H9 (cell line): Measurements from ENCODE around the gene PCDHGA10. TPM values are rescaled to one million over a fixed set of nuclear protein-coding genes. Genes with fewer than 3 reads are reported as not detected.

Experiments
- DNase-seq: peaks from one replicate; pipeline ENCODE4 v3.0.0-alpha.2; 2017
- H2AFZ ChIP-seq: one replicate; pipeline ENCODE4 v1.6.1; 2013; ENCODE audit warnings: mild to moderate bottlenecking, low read length, control low read depth, moderate library complexity
- H2AK5ac ChIP-seq: 2 replicates; pipeline ENCODE4 v1.6.1; 2013; ENCODE audit warnings: low read length, control low read depth, mixed read lengths; ENCODE audit not compliant: insufficient read length
- H2BK120ac ChIP-seq: one replicate; pipeline ENCODE4 v1.6.1; 2013; ENCODE audit warnings: low read depth, mild to moderate bottlenecking, low read length, control low read depth, inconsistent platforms; ENCODE audit not compliant: poor library complexity, severe bottlenecking
- H2BK12ac ChIP-seq: 2 replicates; pipeline ENCODE4 v1.6.1; 2013; ENCODE audit warnings: low read length, control low read depth, mixed read lengths, low read depth; ENCODE audit not compliant: insufficient read length
- H2BK15ac ChIP-seq: 2 replicates; pipeline ENCODE4 v1.6.1; 2013; ENCODE audit warnings: low read depth, low read length, control low read depth
- H2BK20ac ChIP-seq: one replicate; pipeline ENCODE4 v1.6.1; 2013; ENCODE audit warnings: low read depth, mild to moderate bottlenecking, low read length, control low read depth, inconsistent platforms; ENCODE audit not compliant: poor library complexity, severe bottlenecking
- H2BK5ac ChIP-seq: 2 replicates; pipeline ENCODE4 v1.6.1; 2013; ENCODE audit warnings: low read length, control low read depth, mixed read lengths; ENCODE audit not compliant: insufficient read length
- H3K14ac ChIP-seq: 2 replicates; pipeline ENCODE4 v1.6.1; 2013; ENCODE audit warnings: low read length, control low read depth; ENCODE audit not compliant: insufficient read depth
- H3K18ac ChIP-seq: 2 replicates; pipeline ENCODE4 v1.6.1; 2013; ENCODE audit warnings: low read depth, mild to moderate bottlenecking, mixed read lengths, low read length, control low read depth; ENCODE audit not compliant: insufficient read length
- H3K23ac ChIP-seq: 2 replicates; pipeline ENCODE4 v1.6.1; 2013; ENCODE audit warnings: low read length, control low read depth, mixed read lengths, low read depth; ENCODE audit not compliant: insufficient read length
- H3K23me2 ChIP-seq: 2 replicates; pipeline ENCODE4 v1.6.1; 2013; ENCODE audit warnings: low read depth, mild to moderate bottlenecking, mixed read lengths, low read length, control low read depth; ENCODE audit not compliant: insufficient read length, poor library complexity, severe bottlenecking
- H3K27ac ChIP-seq: 2 replicates; pipeline ENCODE4 v1.5.1; 2013; ENCODE audit warnings: low read length, control low read depth, mixed read lengths, low read depth; ENCODE audit not compliant: insufficient read length
- H3K27me3 ChIP-seq: 2 replicates; pipeline ENCODE4 v1.6.1; 2013; ENCODE audit warnings: low read length, control low read depth, inconsistent platforms; ENCODE audit not compliant: insufficient read depth
- H3K4ac ChIP-seq: 2 replicates; pipeline ENCODE4 v1.6.1; 2013; ENCODE audit warnings: low read depth, mild to moderate bottlenecking, control low read depth, inconsistent platforms, low read length, moderate library complexity
- H3K4me1 ChIP-seq: 2 replicates; pipeline ENCODE4 v1.6.1; 2013; ENCODE audit warnings: low read length, control low read depth, inconsistent platforms; ENCODE audit not compliant: insufficient read depth
- H3K4me2 ChIP-seq: 2 replicates; pipeline ENCODE4 v1.6.1; 2013; ENCODE audit warnings: low read length, control low read depth, mixed read lengths; ENCODE audit not compliant: insufficient read length, insufficient read depth
- H3K56ac ChIP-seq: 2 replicates; pipeline ENCODE4 v1.6.1; 2013; ENCODE audit warnings: low read depth, mild to moderate bottlenecking, mixed read lengths, low read length, control low read depth; ENCODE audit not compliant: insufficient read length
- H3K79me1 ChIP-seq: 2 replicates; pipeline ENCODE4 v1.6.1; 2013; ENCODE audit warnings: low read depth, mild to moderate bottlenecking, moderate library complexity, low read length, control low read depth, inconsistent platforms; ENCODE audit not compliant: insufficient read depth, poor library complexity, severe bottlenecking
- H3K79me2 ChIP-seq: 2 replicates; pipeline ENCODE4 v1.6.1; 2013; ENCODE audit warnings: low read length, control low read depth, inconsistent platforms; ENCODE audit not compliant: insufficient read depth
- H3K9ac ChIP-seq: 2 replicates; pipeline ENCODE4 v1.6.1; 2013; ENCODE audit warnings: low read length, control low read depth, mixed read lengths; ENCODE audit not compliant: insufficient read length; ENCODE audit errors: extremely low read depth
- H3K9me3 ChIP-seq: one replicate; pipeline ENCODE4 v1.6.1; 2013; ENCODE audit warnings: low read depth, low read length, inconsistent platforms; ENCODE audit not compliant: control insufficient read depth
- H3T11ph ChIP-seq: one replicate; pipeline ENCODE4 v1.6.1; 2013; ENCODE audit warnings: mild to moderate bottlenecking, low read length, control low read depth, inconsistent platforms
- H4K20me1 ChIP-seq: one replicate; pipeline ENCODE4 v1.6.1; 2013; ENCODE audit not compliant: control insufficient read depth, insufficient read length, insufficient read depth
- H4K5ac ChIP-seq: 2 replicates; pipeline ENCODE4 v1.6.1; 2013; ENCODE audit warnings: low read depth, mild to moderate bottlenecking, mixed read lengths, low read length, control low read depth; ENCODE audit not compliant: insufficient read length
- H4K8ac ChIP-seq: replicated peaks from 2 replicates; pipeline ENCODE4 v1.6.1; 2013; ENCODE audit warnings: low read length, control low read depth, mixed read lengths, low read depth; ENCODE audit not compliant: insufficient read length
- H4K91ac ChIP-seq: 2 replicates; pipeline ENCODE4 v1.6.1; 2013; ENCODE audit warnings: low read depth, mild to moderate bottlenecking, moderate library complexity, mixed read lengths, low read length, control low read depth; ENCODE audit not compliant: insufficient read length
- H3K27ac Mint-ChIP-seq, 3 experiments: 2 replicates in 2 of 3; 3 replicates in 1 of 3; pipeline ENCODE4 v1.8.0; 2020 to 2021; ENCODE audit warnings: mixed read lengths in 3 of 3, mild to moderate bottlenecking in 1 of 3, moderate library complexity in 1 of 3
- H3K27me3 Mint-ChIP-seq: 2 replicates; pipeline ENCODE4 v1.8.0; 2021; ENCODE audit warnings: low read depth, mild to moderate bottlenecking, moderate library complexity, mixed read lengths
- H3K36me3 Mint-ChIP-seq, 3 experiments: 2 replicates in 2 of 3; 3 replicates in 1 of 3; pipeline ENCODE4 v1.8.0; 2020 to 2021; ENCODE audit warnings: low read depth in 3 of 3, mixed read lengths in 3 of 3; ENCODE audit not compliant: insufficient read depth in 1 of 3
- H3K4me1 Mint-ChIP-seq, 2 experiments: 2 replicates each; pipeline ENCODE4 v1.8.0; 2020; ENCODE audit warnings: mixed read lengths in 2 of 2
- H3K4me3 Mint-ChIP-seq, 2 experiments: 2 replicates in 1 of 2; 3 replicates in 1 of 2; pipeline ENCODE4 v1.8.0; 2020 to 2021; ENCODE audit warnings: mild to moderate bottlenecking in 2 of 2, mixed read lengths in 2 of 2, moderate library complexity in 1 of 2
- H3K9me3 Mint-ChIP-seq, 2 experiments: 2 replicates in 1 of 2; 3 replicates in 1 of 2; pipeline ENCODE4 v1.8.0; 2020; ENCODE audit warnings: mild to moderate bottlenecking in 2 of 2, mixed read lengths in 2 of 2, moderate library complexity in 1 of 2
- CTCF ChIP-seq: fragments of 200-600 bp; sonication (generic); conservative IDR thresholded peaks from 3 replicates; pipeline ENCODE4 v1.8.0; 2021; ENCODE audit warnings: antibody characterized with exemption, mild to moderate bottlenecking
- WGBS: extraction: QIAGEN DNeasy Blood & Tissue Kit; methylation state at CpG from one replicate; pipeline ENCODE4 v1.1.7; 2013; ENCODE audit warnings: missing lambda C conversion rate, low lambda C conversion rate, mixed read lengths; ENCODE audit not compliant: insufficient read length; ENCODE audit errors: extremely low coverage; 5-methylcytosine and 5-hydroxymethylcytosine counted together
- total RNA-seq: library from RNA; stranded (reverse); gene quantifications from 2 replicates; pipeline ENCODE4 v1.2.1, GENCODE V29; 2021

PCDHGA10 gene
- total RNA-seq, 1 experiment from 2014 or later, result 15.1 TPM

GRCh38 chr5:141383345-141383744, 29.4 kb upstream of the PCDHGA10 start:
- no peak for DNase-seq
- Mint-ChIP-seq H3K9me3 (peaks cover 66 to 69% of the 10 kb centered on the region in 2 experiments), H3K36me3 (peaks cover 12 to 38% (median 26%) of the 10 kb centered on the region in 3 experiments; a peak in 6 of 7 replicates), H3K4me3 (no peak overlapping the region), H3K4me1 (no peaks in the 10 kb centered on the region), H3K27ac (no peak overlapping the region), H3K27me3 (peaks cover 7% of the 10 kb centered on the region; the same call in 1 of the 2 replicates)
- Histone ChIP-seq H3K23ac (no peak overlapping the region), H3K18ac (no peak overlapping the region), H3K23me2 (no peaks in the 10 kb centered on the region), H3K27ac (no peak overlapping the region), H2AK5ac (no peak overlapping the region), H3T11ph (no peak overlapping the region), H3K56ac (no peak overlapping the region), H2BK5ac (no peak overlapping the region), H3K79me1 (no peaks in the 10 kb centered on the region), H3K14ac (no peak overlapping the region), H3K79me2 (no peaks in the 10 kb centered on the region), H2BK120ac (no peak overlapping the region), H4K8ac (no peak overlapping the region), H2AFZ (no peak overlapping the region), H3K4me1 (0 out of 2 replicates have a peak, but pooled peaks cover under 1% of the 10 kb centered on the region), H3K4ac (no peak overlapping the region), H4K91ac (no peak overlapping the region), H2BK12ac (no peak overlapping the region), H2BK15ac (no peak overlapping the region), H3K4me2 (no peak overlapping the region), H3K9ac (no peak overlapping the region), H3K27me3 (no peaks in the 10 kb centered on the region), H3K9me3 (peaks cover 25% of the 10 kb centered on the region), H4K20me1 (no peaks in the 10 kb centered on the region), H4K5ac (no peak overlapping the region), H2BK20ac (no peak overlapping the region)
- TF ChIP-seq CTCF, result no peak
- WGBS, result no CpG with 5 or more reads among the region's 21 CpGs
